H1 (cell line): ENCODE measurements around the gene TEKTIP1. TPM values are rescaled to one million over a fixed set of nuclear protein-coding genes. Genes with fewer than 3 reads are reported as not detected.

Experiments
- CTCF ChIA-PET: fragments of 300-600 bp; sonication (Branson Sonifier 250); formaldehyde crosslinking; loops from one replicate; lab custom pipeline; 2021; ENCODE audit not compliant: partially characterized antibody; lab: Charles Lee
- POLR2A ChIA-PET: fragments of 300-600 bp; sonication (Branson Sonifier 250); formaldehyde crosslinking; loops from one replicate; lab custom pipeline; 2021; ENCODE audit warnings: inconsistent platforms; ENCODE audit not compliant: partially characterized antibody; lab: Charles Lee
- DNase-seq, 2 experiments: peaks; one replicate each; pipeline versions ENCODE4 v3.0.0 to v3.0.0-alpha.2; 2010 to 2022; ENCODE audit warnings: low spot score in 2 of 2, low read depth in 1 of 2, mixed read lengths in 1 of 2
- FAIRE-seq: peaks from 2 replicates; lab custom pipeline; 2011; peaks lifted over from hg19 to GRCh38; lab: Jason Lieb, UNC
- H2AFZ ChIP-seq: 2 replicates; pipeline ENCODE4 v1.8.1; 2012; ENCODE audit warnings: low read length, inconsistent platforms
- H2AK5ac ChIP-seq: 2 replicates; pipeline ENCODE4 v1.6.1; 2013; ENCODE audit warnings: low read depth, low read length
- H2BK120ac ChIP-seq: replicated peaks from 2 replicates; pipeline ENCODE3; 2013; ENCODE audit warnings: low read depth, low read length, inconsistent platforms
- H2BK12ac ChIP-seq: 2 replicates; pipeline ENCODE4 v1.6.1; 2013; ENCODE audit warnings: low read depth, low read length
- H2BK15ac ChIP-seq: 2 replicates; pipeline ENCODE4 v1.6.1; 2013; ENCODE audit warnings: low read length
- H2BK20ac ChIP-seq: 2 replicates; pipeline ENCODE4 v1.6.1; 2013; ENCODE audit warnings: low read length
- H2BK5ac ChIP-seq: 2 replicates; pipeline ENCODE4 v1.6.1; 2013; ENCODE audit warnings: low read depth, low read length
- H3K14ac ChIP-seq: 2 replicates; pipeline ENCODE4 v1.6.1; 2013; ENCODE audit warnings: inconsistent platforms; ENCODE audit not compliant: insufficient read length
- H3K18ac ChIP-seq: 2 replicates; pipeline ENCODE4 v1.6.1; 2013; ENCODE audit warnings: low read length; ENCODE audit errors: extremely low read depth
- H3K23ac ChIP-seq: 2 replicates; pipeline ENCODE4 v1.6.1; 2013; ENCODE audit warnings: inconsistent platforms; ENCODE audit not compliant: insufficient read length
- H3K23me2 ChIP-seq: 2 replicates; pipeline ENCODE4 v1.6.1; 2013; ENCODE audit warnings: low read depth, low read length
- H3K27ac ChIP-seq: 2 replicates; pipeline ENCODE4 v1.6.1; 2011; ENCODE audit warnings: low read depth, low read length, inconsistent platforms
- H3K27me3 ChIP-seq, 4 experiments: replicated peaks in 1 of 4; 1 replicate in 1 of 4; 2 replicates in 3 of 4; pipeline versions ENCODE4 v1.6.1 to v1.8.1; 2011 to 2013; ENCODE audit warnings: low read length in 3 of 4, mild to moderate bottlenecking in 3 of 4, inconsistent platforms in 2 of 4, mixed read lengths in 2 of 4, moderate library complexity in 1 of 4; ENCODE audit not compliant: control insufficient read depth in 3 of 4, insufficient read depth in 3 of 4; ENCODE audit errors: extremely low read depth in 1 of 4
- H3K36me3 ChIP-seq, 4 experiments: 2 replicates each; pipeline versions ENCODE4 v1.6.1 to v1.8.1; 2011 to 2013; ENCODE audit warnings: mild to moderate bottlenecking in 4 of 4, low read length in 3 of 4, moderate library complexity in 2 of 4, control low read depth in 1 of 4, inconsistent platforms in 1 of 4; ENCODE audit not compliant: insufficient read depth in 4 of 4, control insufficient read depth in 2 of 4
- H3K4ac ChIP-seq: replicated peaks from 2 replicates; pipeline ENCODE3; 2013; ENCODE audit warnings: low read length, low read depth, mixed read lengths, inconsistent platforms; ENCODE audit not compliant: insufficient read length
- H3K4me1 ChIP-seq, 4 experiments: replicated peaks in 1 of 4; 1 replicate in 1 of 4; 2 replicates in 3 of 4; pipeline versions ENCODE4 v1.6.1 to v1.8.1; 2011 to 2013; ENCODE audit warnings: low read length in 3 of 4, inconsistent platforms in 2 of 4, mixed read lengths in 1 of 4; ENCODE audit not compliant: insufficient read depth in 4 of 4, control insufficient read depth in 3 of 4
- H3K4me2 ChIP-seq, 2 experiments: 2 replicates each; pipeline versions ENCODE4 v1.6.1 to v1.8.1; 2011 to 2013; ENCODE audit warnings: low read depth in 2 of 2, low read length in 2 of 2, control low read depth in 1 of 2, inconsistent platforms in 1 of 2, mild to moderate bottlenecking in 1 of 2; ENCODE audit not compliant: insufficient read depth in 1 of 2
- H3K4me3 ChIP-seq, 4 experiments: fragments of 200-600, 300-600 bp in 1 of 4; sonication (generic), shearing (Covaris generic), sonication (Bioruptor Twin) in 1 of 4; 2 replicates each; pipeline versions ENCODE4 v1.5.1 to v1.8.1; 2011 to 2016; ENCODE audit warnings: low read length in 4 of 4, low read depth in 3 of 4, control low read depth in 2 of 4, inconsistent platforms in 2 of 4, mild to moderate bottlenecking in 2 of 4, mixed read lengths in 1 of 4, moderate library complexity in 1 of 4; ENCODE audit not compliant: insufficient read depth in 2 of 4; ENCODE audit errors: extremely low read depth in 1 of 4
- H3K56ac ChIP-seq: replicated peaks from 2 replicates; pipeline ENCODE3; 2013; ENCODE audit warnings: low read depth, mild to moderate bottlenecking, mixed read lengths, low read length, inconsistent platforms; ENCODE audit not compliant: insufficient read length
- H3K79me1 ChIP-seq: 2 replicates; pipeline ENCODE4 v1.6.1; 2013; ENCODE audit warnings: low read depth, low read length, control low read depth
- H3K79me2 ChIP-seq, 2 experiments: 2 replicates each; pipeline versions ENCODE4 v1.6.1 to v1.8.1; 2012 to 2013; ENCODE audit warnings: low read length in 2 of 2, mild to moderate bottlenecking in 2 of 2, inconsistent platforms in 1 of 2; ENCODE audit not compliant: insufficient read depth in 2 of 2, control insufficient read depth in 1 of 2
- H3K9ac ChIP-seq, 4 experiments: replicated peaks in 1 of 4; 1 replicate in 1 of 4; 2 replicates in 3 of 4; pipeline versions ENCODE4 v1.6.1 to v1.8.1; 2011 to 2013; ENCODE audit warnings: low read depth in 3 of 4, low read length in 3 of 4, control low read depth in 2 of 4, mild to moderate bottlenecking in 2 of 4, moderate library complexity in 2 of 4, inconsistent platforms in 1 of 4; ENCODE audit errors: extremely low read depth in 1 of 4
- H3K9me3 ChIP-seq, 2 experiments: 2 replicates each; pipeline versions ENCODE4 v1.6.1 to v1.8.1; 2012 to 2013; ENCODE audit warnings: mild to moderate bottlenecking in 2 of 2, moderate library complexity in 2 of 2, control low read depth in 1 of 2, inconsistent platforms in 1 of 2, low read depth in 1 of 2, low read length in 1 of 2, mixed read lengths in 1 of 2; ENCODE audit not compliant: insufficient read depth in 2 of 2
- H4K20me1 ChIP-seq, 2 experiments: replicated peaks in 1 of 2; 2 replicates each; pipeline versions ENCODE3 to v1.8.1; 2011 to 2013; ENCODE audit warnings: inconsistent platforms in 2 of 2, low read length in 2 of 2, mild to moderate bottlenecking in 1 of 2; ENCODE audit not compliant: insufficient read depth in 2 of 2, control insufficient read depth in 1 of 2
- H4K5ac ChIP-seq: 2 replicates; pipeline ENCODE4 v1.6.1; 2013; ENCODE audit warnings: low read length, low read depth, mixed read lengths, inconsistent platforms; ENCODE audit not compliant: insufficient read length
- H4K8ac ChIP-seq: 2 replicates; pipeline ENCODE4 v1.8.0; 2013; ENCODE audit warnings: mild to moderate bottlenecking, moderate library complexity, low read length, inconsistent platforms; ENCODE audit not compliant: insufficient read depth; ENCODE audit errors: extremely low read depth
- H4K91ac ChIP-seq: replicated peaks from 2 replicates; pipeline ENCODE3; 2013; ENCODE audit warnings: low read length, mixed read lengths, inconsistent platforms; ENCODE audit not compliant: insufficient read length
- CBX5 ChIP-seq: fragments of 300-800, 300-1000 bp; sonication (generic); IDR thresholded peaks from 2 replicates; pipeline ENCODE4 v1.7.1; 2016; ENCODE audit warnings: antibody characterized with exemption, low read length, low read depth
- CREB1 ChIP-seq: IDR thresholded peaks from 2 replicates; pipeline ENCODE4 v1.6.1; 2012; ENCODE audit warnings: inconsistent platforms
- EZH2 ChIP-seq: fragments of 200-600 bp; sonication (generic); IDR thresholded peaks from 2 replicates; pipeline ENCODE4 v1.7.1; 2012; ENCODE audit warnings: low read depth, mild to moderate bottlenecking, moderate library complexity, low read length, inconsistent platforms; ENCODE audit not compliant: severe bottlenecking
- HDAC2 ChIP-seq, 2 experiments: fragments of 300-600 bp in 1 of 2; sonication (generic) in 1 of 2; IDR thresholded peaks; 2 replicates each; pipeline ENCODE4 v1.6.1; 2011 to 2012; ENCODE audit warnings: low read depth in 2 of 2, low read length in 2 of 2, mild to moderate bottlenecking in 2 of 2, moderate library complexity in 2 of 2, borderline replicate concordance in 1 of 2, inconsistent platforms in 1 of 2
- KDM4A ChIP-seq: IDR thresholded peaks from one replicate; pipeline ENCODE4 v1.7.1; 2012; ENCODE audit warnings: low read depth, mild to moderate bottlenecking, moderate library complexity, low read length, inconsistent platforms; ENCODE audit not compliant: severe bottlenecking
- RXRA ChIP-seq: IDR thresholded peaks from 2 replicates; pipeline ENCODE4 v1.6.1; 2011; ENCODE audit warnings: low read depth, mild to moderate bottlenecking, low read length, moderate library complexity; ENCODE audit not compliant: insufficient read depth
- SIN3A ChIP-seq, 2 experiments: IDR thresholded peaks in 1 of 2; conservative IDR thresholded peaks in 1 of 2; 2 replicates each; pipeline ENCODE4 v1.6.1; 2011 to 2012; ENCODE audit warnings: low read length in 2 of 2, improper control_type of control experiment in 1 of 2, low read depth in 1 of 2, mild to moderate bottlenecking in 1 of 2
- WGBS, 2 experiments: shearing (Covaris generic) in 1 of 2; methylation state at CpG; one replicate each; pipeline versions ENCODE4 v1.1.6 to v1.1.7; 2013 to 2015; ENCODE audit warnings: low lambda C conversion rate in 2 of 2, mixed read lengths in 2 of 2, inconsistent platforms in 1 of 2, low coverage in 1 of 2, missing lambda C conversion rate in 1 of 2; ENCODE audit not compliant: insufficient replicate concordance in 2 of 2, insufficient coverage in 1 of 2, insufficient read length in 1 of 2; ENCODE audit errors: extremely low coverage in 1 of 2, missing lambda C conversion rate in 1 of 2; 5-methylcytosine and 5-hydroxymethylcytosine counted together
- polyA plus RNA-seq, 7 experiments: library from polyadenylated mRNA; depleted of rRNA in 3 of 7; stranded (reverse) in 5 of 7; unstranded in 2 of 7; fragments of >200 nt in 5 of 7; fragments of 200-250 nt in 2 of 7; gene quantifications; 1 replicate in 5 of 7; 2 replicates in 1 of 7; 4 replicates in 1 of 7; pipeline versions ENCODE4 v1.2.1 to v1.2.3, GENCODE V29; 2011 to 2013; ENCODE audit warnings: missing spikeins in 2 of 7, mixed read lengths in 2 of 7
- total RNA-seq: library from RNA; stranded (reverse); fragmentation: NEBNext Ultra II Directional; extraction: Animal tissue kit (Norgen Biotek cat#: 25700); gene quantifications from 2 replicates; pipeline ENCODE4 v1.2.1, GENCODE V29; 2021
- TF ChIP-seq, protein P1 (sequence below): IDR thresholded peaks from 2 replicates; pipeline ENCODE4 v1.6.1; 2012; ENCODE audit warnings: low read length, inconsistent platforms

Gene TEKTIP1
- total and polyA plus RNA-seq, 2 of the 8 experiments (the other 6 are each of a cell fraction or from before 2014, with no cell fraction given): 1.1 TPM; not detected in 1

DNA sequence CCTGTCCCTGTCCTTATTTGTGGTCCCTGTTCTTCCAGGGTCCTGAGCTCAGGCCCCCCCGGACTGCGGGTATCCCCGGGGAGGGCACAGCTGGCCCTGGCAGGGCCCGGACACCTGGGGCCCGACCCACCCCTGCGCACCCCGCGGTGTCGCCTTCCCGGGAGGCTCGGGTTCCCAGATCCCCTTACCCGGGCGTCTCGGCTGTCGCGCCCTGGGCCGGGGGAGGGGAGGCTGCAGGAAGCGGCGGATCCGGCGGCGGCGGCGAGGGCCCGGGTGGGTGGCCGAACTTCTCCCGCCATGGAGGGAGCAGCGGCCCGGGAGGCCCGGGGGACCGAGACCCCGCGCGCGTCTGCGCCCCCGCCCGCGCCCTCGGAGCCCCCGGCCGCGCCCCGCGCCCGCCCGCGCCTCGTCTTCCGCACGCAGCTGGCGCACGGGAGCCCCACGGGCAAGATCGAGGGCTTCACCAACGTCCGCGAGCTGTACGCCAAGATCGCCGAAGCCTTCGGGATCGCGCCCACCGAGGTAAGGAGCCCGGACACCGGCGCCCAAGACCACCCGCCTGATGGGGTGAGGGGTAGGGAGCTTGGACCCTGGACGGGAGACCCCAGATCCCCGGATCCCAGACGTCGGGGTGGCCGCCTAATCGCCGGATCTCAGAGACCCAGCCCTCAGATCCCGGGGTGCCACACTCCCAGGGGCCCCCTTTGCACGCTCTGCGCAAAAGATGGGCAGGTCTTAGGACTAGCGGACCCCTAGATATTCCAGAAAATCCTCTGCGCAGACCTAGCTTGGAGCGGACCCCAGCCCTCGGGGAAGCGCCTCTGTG lies 46.5 kb downstream of the TEKTIP1 start, which contains the start of gene GIPC3:
TSS of gene GIPC3 (plus strand) at position 178 of the 826 bp plus-strand sequence. CDS start at position 298, 120 bp downstream.
- H3K56ac ChIP-seq: peak within 1 kb of the TSS; percentile 25
- DNase-seq (peak in 1 of 2 experiments; percentile 70), FAIRE-seq (no peak)
- peak within 1 kb of the TSS; percentile 1; the same call in 1 of the 2 replicates for H2AFZ ChIP-seq
- peak within 1 kb of the TSS; percentile 68 for H4K8ac ChIP-seq
- no peaks in the 10 kb centered on the region for H3K79me2 ChIP-seq
- no peak within 1 kb of the TSS for H3K23ac ChIP-seq
- 30% methylated on average over 22 of the region's 84 CpGs; no CpG with 5 or more reads in 1 of the 2 experiments for WGBS, 2 experiments
- no peak within 1 kb of the TSS for H4K91ac ChIP-seq
- H3K4me1 ChIP-seq: peaks cover 0 to 4% (median 0%) of the 10 kb centered on the region in 4 experiments; a peak in 3 of 7 replicates
- peaks cover 11 to 21% (median 14%) of the 10 kb centered on the region in 4 experiments; a peak in 6 of 7 replicates for H3K27me3 ChIP-seq
- no peak within 1 kb of the TSS for H3K4ac ChIP-seq
- no peak within 1 kb of the TSS for H2BK20ac ChIP-seq
- no peak within 1 kb of the TSS for H3K27ac ChIP-seq
- no peaks in the 10 kb centered on the region for H3K36me3 ChIP-seq
- CTCF ChIA-PET: interaction anchor here (0.7 to 4.7 kb wide), 24 partner anchors 10 to 247 kb away, joined by 3 to 38 read pairs (median 4); partner anchors contain the start of genes MFSD12 and TJP3
- peaks cover 5% of the 10 kb centered on the region; the same call in 1 of the 2 replicates for H3K23me2 ChIP-seq
- H3K9ac ChIP-seq: no peak within 1 kb of the TSS
- H4K5ac ChIP-seq: no peak within 1 kb of the TSS
- POLR2A ChIA-PET: interaction anchor here (1.2 to 1.6 kb wide), 2 partner anchors 7 to 18 kb away, joined by 3 to 7 read pairs; no protein-coding TSS in a partner anchor
- H4K20me1 ChIP-seq: no peaks in the 10 kb centered on the region
- H2BK5ac ChIP-seq: no peak within 1 kb of the TSS
- H3K9me3 ChIP-seq: peaks cover 0 to 6% of the 10 kb centered on the region in 2 experiments; a peak in 1 of 4 replicates
- peak within 1 kb of the TSS; percentile 19; the same call in 1 of the 2 replicates for H3K18ac ChIP-seq
- no peak within 1 kb of the TSS for H2BK15ac ChIP-seq
- H3K4me2 ChIP-seq: peak within 1 kb of the TSS; percentile 68 to 86; a peak in 3 of 4 replicates
- no peak within 1 kb of the TSS for H3K14ac ChIP-seq
- H3K4me3 ChIP-seq: peak within 1 kb of the TSS; percentile 27 to 63 (median 34); a peak in 7 of 8 replicates
- H3K79me1 ChIP-seq: no peaks in the 10 kb centered on the region
- no peak within 1 kb of the TSS for H2BK12ac ChIP-seq
- no peak within 1 kb of the TSS for H2BK120ac ChIP-seq
- H2AK5ac ChIP-seq: no peak within 1 kb of the TSS
- TF ChIP-seq CREB1: no peak
- TF ChIP-seq CBX5: no peak
- TF ChIP-seq EZH2: peak; percentile 33
- TF ChIP-seq, protein P1, sequence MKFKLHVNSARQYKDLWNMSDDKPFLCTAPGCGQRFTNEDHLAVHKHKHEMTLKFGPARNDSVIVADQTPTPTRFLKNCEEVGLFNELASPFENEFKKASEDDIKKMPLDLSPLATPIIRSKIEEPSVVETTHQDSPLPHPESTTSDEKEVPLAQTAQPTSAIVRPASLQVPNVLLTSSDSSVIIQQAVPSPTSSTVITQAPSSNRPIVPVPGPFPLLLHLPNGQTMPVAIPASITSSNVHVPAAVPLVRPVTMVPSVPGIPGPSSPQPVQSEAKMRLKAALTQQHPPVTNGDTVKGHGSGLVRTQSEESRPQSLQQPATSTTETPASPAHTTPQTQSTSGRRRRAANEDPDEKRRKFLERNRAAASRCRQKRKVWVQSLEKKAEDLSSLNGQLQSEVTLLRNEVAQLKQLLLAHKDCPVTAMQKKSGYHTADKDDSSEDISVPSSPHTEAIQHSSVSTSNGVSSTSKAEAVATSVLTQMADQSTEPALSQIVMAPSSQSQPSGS: no peak
- no peak for TF ChIP-seq SIN3A (conservative IDR thresholded peaks at IDR 0.05 in 1 of 2, IDR thresholded peaks at IDR 0.05 in 1 of 2; ENCODE audit: low read depth in 1 of 2, low read length in 2 of 2)
- 0 out of 4 replicates have a peak, but pooled peaks of 1 of the 2 experiments have one; percentile 29 for TF ChIP-seq HDAC2 (IDR thresholded peaks at IDR 0.05; ENCODE audit: borderline replicate concordance in 1 of 2, low read depth in 2 of 2, low read length in 2 of 2)
- peak; percentile 62 for TF ChIP-seq KDM4A
- TF ChIP-seq RXRA: no peak
